ENCODE data around the gene PEA15. TPM values are rescaled to one million over a fixed set of nuclear protein-coding genes. Genes with fewer than 3 reads are reported as not detected.

PEA15 gene
- total RNA-seq, 1 donor from 2014 or later, result 132 TPM

- Histone ChIP-seq H3K4me1 (peaks cover 6% of the 10 kb centered on the region), H3K4me3 (no peak overlapping the region), H3K27me3 (ENCODE audit: low read depth) (no peaks in the 10 kb centered on the region), H3K27ac (no peak overlapping the region), H3K36me3 (no peaks in the 10 kb centered on the region), H3K9me3 (no peaks in the 10 kb centered on the region)
- ATAC-seq, result no peak
- no peak for DNase-seq
- intact Hi-C loops (cut with DNase I), result no loop called here
- TF ChIP-seq CTCF (IDR thresholded peaks at IDR 0.05), result no peak
Observed at GRCh38 chr1:160188341-160188740, 16.8 kb upstream of the PEA15 start.

GRCh38 chr1:160189649-160190625, 15.2 kb upstream of the PEA15 start, which contains the start of gene CASQ1:
CASQ1 (plus strand) TSS chr1:160190575; CDS start chr1:160190752, 177 bp downstream.
- intact Hi-C loops (cut with DNase I), result no loop called here
- Histone ChIP-seq H3K27ac (no peak within 1 kb of the TSS), H3K36me3 (no peaks in the 10 kb centered on the region), H3K4me3 (no peak within 1 kb of the TSS), H3K4me1 (peaks cover 9% of the 10 kb centered on the region), H3K27me3 (ENCODE audit: low read depth) (no peaks in the 10 kb centered on the region), H3K9me3 (no peaks in the 10 kb centered on the region)
- TF ChIP-seq CTCF (IDR thresholded peaks at IDR 0.05), result no peak
- DNase-seq (no peak), ATAC-seq (no peak)

- no peaks in the 10 kb centered on the region for H3K36me3 ChIP-seq
Observed at GRCh38 chr1:160191756-160192155, 13.4 kb upstream of the PEA15 start.

GRCh38 chr1:160192234-160192633, 12.9 kb upstream of the PEA15 start:
- DNase-seq (no peak), ATAC-seq (no peak)
- Histone ChIP-seq H3K36me3 (no peaks in the 10 kb centered on the region), H3K27me3 (ENCODE audit: low read depth) (no peaks in the 10 kb centered on the region), H3K4me1 (peaks cover 9% of the 10 kb centered on the region), H3K9me3 (no peaks in the 10 kb centered on the region), H3K27ac (no peak overlapping the region), H3K4me3 (no peak overlapping the region)
- intact Hi-C loops (cut with DNase I), result no loop called here
- TF ChIP-seq CTCF (IDR thresholded peaks at IDR 0.05), result no peak

More at GRCh38 chr1:160191756-160192155, 13.4 kb upstream of the PEA15 start:
- Histone ChIP-seq H3K4me3 (no peak overlapping the region), H3K27me3 (ENCODE audit: low read depth) (no peaks in the 10 kb centered on the region), H3K9me3 (no peaks in the 10 kb centered on the region), H3K27ac (no peak overlapping the region), H3K4me1 (peaks cover 9% of the 10 kb centered on the region)
- TF ChIP-seq CTCF (IDR thresholded peaks at IDR 0.05), result no peak
- intact Hi-C loops (cut with DNase I), result no loop called here
- ATAC-seq (no peak), DNase-seq (no peak)

GRCh38 chr1:160193091-160193819, 11.9 kb upstream of the PEA15 start:
- peak; percentile 85 for DNase-seq
- intact Hi-C loops (cut with DNase I), result no loop called here
- H3K36me3 ChIP-seq, result no peaks in the 10 kb centered on the region

More at GRCh38 chr1:160193091-160193819, 11.9 kb upstream of the PEA15 start:
- H3K4me3 ChIP-seq, result no peak overlapping the region
- H3K27ac ChIP-seq, result no peak overlapping the region
- no peaks in the 10 kb centered on the region for H3K9me3 ChIP-seq
- peaks cover 9% of the 10 kb centered on the region for H3K4me1 ChIP-seq
- peak; percentile 94 for TF ChIP-seq CTCF (IDR thresholded peaks at IDR 0.05)
- H3K27me3 ChIP-seq (ENCODE audit: low read depth), result no peaks in the 10 kb centered on the region
- ATAC-seq, result peak; percentile 94
